ENCODE results near the gene LRRC19. TPM values are rescaled to one million over a fixed set of nuclear protein-coding genes. Genes with fewer than 3 reads are reported as not detected.
A peak's percentile ranks its signal among the peaks of the same experiment; 100 is the strongest.

The LRRC19 gene
- total RNA-seq: not detected

GRCh38 chr9:27005491-27005890, at the start of gene LRRC19:
TSS of gene LRRC19 (minus strand) at chr9:27005672. CDS start at chr9:26999694, 5,978 bp downstream.
- Mint-ChIP-seq H3K4me1 (ENCODE audit: low read depth) (no peaks in the 10 kb centered on the region), H3K27me3 (ENCODE audit: low read depth) (no peaks in the 10 kb centered on the region), H3K4me3 (no peak within 1 kb of the TSS), H3K9me3 (no peaks in the 10 kb centered on the region), H3K36me3 (ENCODE audit: insufficient read depth) (peaks cover 9% of the 10 kb centered on the region)
- ATAC-seq (no peak), DNase-seq (no peak)

GRCh38 chr9:27054841-27055240, 49.4 kb upstream of the LRRC19 start:
- ATAC-seq (no peak), DNase-seq (no peak)
- no peaks in the 10 kb centered on the region for H3K4me1 Mint-ChIP-seq (ENCODE audit: low read depth)
- peaks cover 20% of the 10 kb centered on the region for H3K36me3 Mint-ChIP-seq (ENCODE audit: insufficient read depth)
- H3K9me3 Mint-ChIP-seq: no peaks in the 10 kb centered on the region
- H3K4me3 Mint-ChIP-seq: no peak overlapping the region
- H3K27me3 Mint-ChIP-seq (ENCODE audit: low read depth): no peaks in the 10 kb centered on the region

- DNase-seq: no peak
Observed at GRCh38 chr9:27054125-27054524, 48.7 kb upstream of the LRRC19 start.

GRCh38 chr9:27053369-27054022, 48.0 kb upstream of the LRRC19 start:
- no peaks in the 10 kb centered on the region for H3K4me1 Mint-ChIP-seq (ENCODE audit: low read depth)
- DNase-seq (no peak), ATAC-seq (no peak)
- H3K27me3 Mint-ChIP-seq (ENCODE audit: low read depth): no peaks in the 10 kb centered on the region
- H3K4me3 Mint-ChIP-seq: no peak overlapping the region
- H3K36me3 Mint-ChIP-seq (ENCODE audit: insufficient read depth): peaks cover 20% of the 10 kb centered on the region
- no peaks in the 10 kb centered on the region for H3K9me3 Mint-ChIP-seq

More at GRCh38 chr9:27054125-27054524, 48.7 kb upstream of the LRRC19 start:
- ATAC-seq: no peak
- no peak overlapping the region for H3K4me3 Mint-ChIP-seq
- no peaks in the 10 kb centered on the region for H3K9me3 Mint-ChIP-seq
- no peaks in the 10 kb centered on the region for H3K27me3 Mint-ChIP-seq (ENCODE audit: low read depth)
- no peaks in the 10 kb centered on the region for H3K4me1 Mint-ChIP-seq (ENCODE audit: low read depth)
- peaks cover 22% of the 10 kb centered on the region for H3K36me3 Mint-ChIP-seq (ENCODE audit: insufficient read depth)

GRCh38 chr9:27047136-27047535, 41.7 kb upstream of the LRRC19 start:
- H3K4me1 Mint-ChIP-seq (ENCODE audit: low read depth): no peaks in the 10 kb centered on the region
- H3K36me3 Mint-ChIP-seq (ENCODE audit: insufficient read depth): peaks cover 19% of the 10 kb centered on the region
- no peak overlapping the region for H3K4me3 Mint-ChIP-seq
- ATAC-seq (no peak), DNase-seq (no peak)
- H3K27me3 Mint-ChIP-seq (ENCODE audit: low read depth): no peaks in the 10 kb centered on the region
- H3K9me3 Mint-ChIP-seq: no peaks in the 10 kb centered on the region

GRCh38 chr9:27043176-27043575, 37.7 kb upstream of the LRRC19 start:
- no peak for ATAC-seq
- Mint-ChIP-seq H3K27me3 (ENCODE audit: low read depth) (no peaks in the 10 kb centered on the region), H3K9me3 (no peaks in the 10 kb centered on the region), H3K36me3 (ENCODE audit: insufficient read depth) (peaks cover 7% of the 10 kb centered on the region), H3K4me3 (no peak overlapping the region), H3K4me1 (ENCODE audit: low read depth) (no peaks in the 10 kb centered on the region)
- no peak for DNase-seq

- ATAC-seq (no peak), DNase-seq (no peak)
- Mint-ChIP-seq H3K4me1 (ENCODE audit: low read depth) (no peaks in the 10 kb centered on the region), H3K36me3 (ENCODE audit: insufficient read depth) (peaks cover 7% of the 10 kb centered on the region), H3K27me3 (ENCODE audit: low read depth) (no peaks in the 10 kb centered on the region), H3K4me3 (no peak overlapping the region), H3K9me3 (no peaks in the 10 kb centered on the region)
Observed at GRCh38 chr9:27042476-27042875, 37.0 kb upstream of the LRRC19 start.

- Mint-ChIP-seq H3K9me3 (no peaks in the 10 kb centered on the region), H3K27me3 (ENCODE audit: low read depth) (no peaks in the 10 kb centered on the region), H3K4me1 (ENCODE audit: low read depth) (no peaks in the 10 kb centered on the region), H3K4me3 (no peak overlapping the region), H3K36me3 (ENCODE audit: insufficient read depth) (peaks cover 10% of the 10 kb centered on the region)
- ATAC-seq: no peak
- no peak for DNase-seq
Observed at GRCh38 chr9:27041746-27042145, 36.3 kb upstream of the LRRC19 start.

- DNase-seq (no peak), ATAC-seq (no peak)
- Mint-ChIP-seq H3K4me3 (no peak overlapping the region), H3K27me3 (ENCODE audit: low read depth) (no peaks in the 10 kb centered on the region), H3K9me3 (no peaks in the 10 kb centered on the region), H3K36me3 (ENCODE audit: insufficient read depth) (peaks cover 4% of the 10 kb centered on the region), H3K4me1 (ENCODE audit: low read depth) (no peaks in the 10 kb centered on the region)
Observed at GRCh38 chr9:27037499-27037898, 32.0 kb upstream of the LRRC19 start.

- ATAC-seq (no peak), DNase-seq (peak; percentile 36)
- H3K36me3 Mint-ChIP-seq (ENCODE audit: insufficient read depth): peaks cover 5% of the 10 kb centered on the region
- no peaks in the 10 kb centered on the region for H3K27me3 Mint-ChIP-seq (ENCODE audit: low read depth)
- no peaks in the 10 kb centered on the region for H3K4me1 Mint-ChIP-seq (ENCODE audit: low read depth)
- no peak overlapping the region for H3K4me3 Mint-ChIP-seq
- no peaks in the 10 kb centered on the region for H3K9me3 Mint-ChIP-seq
Observed at GRCh38 chr9:27033815-27034403, 28.4 kb upstream of the LRRC19 start.

- Mint-ChIP-seq H3K36me3 (ENCODE audit: insufficient read depth) (peaks cover 15% of the 10 kb centered on the region), H3K27me3 (ENCODE audit: low read depth) (no peaks in the 10 kb centered on the region), H3K9me3 (no peaks in the 10 kb centered on the region), H3K4me1 (ENCODE audit: low read depth) (no peaks in the 10 kb centered on the region), H3K4me3 (no peak overlapping the region)
- ATAC-seq (no peak), DNase-seq (no peak)
Observed at GRCh38 chr9:27029186-27029585, 23.7 kb upstream of the LRRC19 start.

- H3K9me3 Mint-ChIP-seq: no peaks in the 10 kb centered on the region
- DNase-seq (no peak), ATAC-seq (no peak)
- H3K4me3 Mint-ChIP-seq: no peak overlapping the region
- H3K27me3 Mint-ChIP-seq (ENCODE audit: low read depth): no peaks in the 10 kb centered on the region
- peaks cover 36% of the 10 kb centered on the region for H3K36me3 Mint-ChIP-seq (ENCODE audit: insufficient read depth)
- no peaks in the 10 kb centered on the region for H3K4me1 Mint-ChIP-seq (ENCODE audit: low read depth)
Observed at GRCh38 chr9:27022920-27023319, 17.4 kb upstream of the LRRC19 start.

GRCh38 chr9:27019589-27019988, 14.1 kb upstream of the LRRC19 start:
- Mint-ChIP-seq H3K27me3 (ENCODE audit: low read depth) (no peaks in the 10 kb centered on the region), H3K9me3 (no peaks in the 10 kb centered on the region), H3K36me3 (ENCODE audit: insufficient read depth) (peaks cover 34% of the 10 kb centered on the region), H3K4me1 (ENCODE audit: low read depth) (no peaks in the 10 kb centered on the region), H3K4me3 (no peak overlapping the region)
- DNase-seq: no peak
- no peak for ATAC-seq

- Mint-ChIP-seq H3K36me3 (ENCODE audit: insufficient read depth) (peaks cover 12% of the 10 kb centered on the region), H3K4me1 (ENCODE audit: low read depth) (no peaks in the 10 kb centered on the region), H3K27me3 (ENCODE audit: low read depth) (no peaks in the 10 kb centered on the region), H3K9me3 (no peaks in the 10 kb centered on the region), H3K4me3 (no peak overlapping the region)
- DNase-seq: no peak
- ATAC-seq: no peak
Observed at GRCh38 chr9:27003426-27004077, 1.9 kb downstream of the LRRC19 start.

- Mint-ChIP-seq H3K9me3 (no peaks in the 10 kb centered on the region), H3K27me3 (ENCODE audit: low read depth) (no peaks in the 10 kb centered on the region), H3K4me1 (ENCODE audit: low read depth) (no peaks in the 10 kb centered on the region), H3K36me3 (ENCODE audit: insufficient read depth) (peaks cover 5% of the 10 kb centered on the region), H3K4me3 (no peak overlapping the region)
- ATAC-seq (no peak), DNase-seq (no peak)
Observed at GRCh38 chr9:26995810-26996209, 9.7 kb downstream of the LRRC19 start.

All from activated T-cell treated with anti-CD3 and anti-CD28 coated beads, Interleukin-2, amount 50 U/mL, for 4 hours (primary cell).